Measurements from ENCODE around the gene KRTAP2-1.
"Not testable (repeated sequence)": the region's sequence is repeated elsewhere in the genome, so short reads cannot be mapped to it uniquely, and the experiment has no call there.

Gene KRTAP2-1

GRCh38 chr17:41010441-41010840 is 36.7 kb downstream of the KRTAP2-1 start:
- no peak for DNase-seq

DNA sequence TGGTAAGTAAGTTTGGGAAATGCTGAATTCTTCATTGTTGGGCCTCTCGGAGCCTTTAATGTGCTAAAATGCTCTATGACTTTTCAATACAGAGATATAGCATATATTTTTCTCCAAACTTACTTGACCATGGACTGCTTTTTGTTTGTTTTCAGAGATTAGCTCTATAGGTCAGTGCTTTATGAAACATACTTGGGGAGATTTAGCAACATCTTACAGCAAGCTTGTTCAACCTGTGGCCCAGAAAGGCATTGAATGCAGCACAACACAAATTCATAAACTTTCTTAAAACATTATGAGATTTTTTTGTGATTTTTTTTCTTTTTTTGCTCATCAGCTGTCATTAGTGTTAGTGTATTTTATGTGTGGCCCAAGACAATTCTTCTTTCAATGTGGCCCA is 37.2 kb downstream of the KRTAP2-1 start:
- no peak for DNase-seq

DNA sequence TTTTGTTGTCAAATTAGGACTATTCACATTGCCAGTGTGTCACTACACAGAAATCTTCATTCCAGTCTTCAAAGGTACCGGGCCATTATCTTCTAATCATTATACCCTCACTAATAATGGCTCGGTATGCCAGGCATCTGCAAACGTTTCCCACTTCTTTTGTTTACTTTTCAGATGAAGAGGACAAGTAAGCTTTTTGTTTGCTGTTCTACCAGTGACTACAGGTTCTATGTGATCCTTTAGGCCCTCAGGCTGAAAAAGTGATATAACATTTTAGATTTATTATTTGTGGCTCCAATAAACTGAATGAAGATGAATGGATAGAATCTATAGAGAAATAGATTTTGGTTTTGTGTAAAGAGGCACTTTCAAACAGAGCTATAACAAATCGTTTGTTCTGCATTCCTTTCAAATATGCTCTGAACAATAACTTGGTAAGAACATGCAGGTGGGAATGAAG is 37.8 kb downstream of the KRTAP2-1 start:
- DNase-seq, result no peak

GRCh38 chr17:41008811-41009210 is 38.3 kb downstream of the KRTAP2-1 start, which contains the start of gene KRTAP3-1:
TSS of gene KRTAP3-1 (minus strand) at chr17:41009128. CDS start at chr17:41009074, 54 bp downstream.
- no peak for DNase-seq

DNA sequence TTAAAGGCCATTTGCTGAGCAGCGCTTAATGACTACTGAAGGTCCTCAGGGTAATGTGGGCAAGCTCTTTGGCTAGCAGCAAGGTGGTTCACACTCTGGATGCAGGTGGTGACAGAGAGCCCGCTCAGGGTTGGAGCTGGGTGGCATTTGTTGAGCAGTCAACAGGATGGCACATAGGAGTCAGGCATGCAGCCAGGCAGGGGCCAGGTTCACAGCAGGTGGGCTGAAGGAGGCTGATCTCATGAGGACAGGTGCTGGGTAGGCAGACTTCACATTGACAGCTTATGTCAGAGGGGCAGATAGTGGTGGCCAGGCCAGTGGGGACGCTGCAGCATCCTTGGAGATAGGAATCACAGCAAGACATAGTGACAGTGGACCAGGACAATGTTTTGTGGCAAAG is 42.7 kb downstream of the KRTAP2-1 start:
- no peak for DNase-seq

DNA sequence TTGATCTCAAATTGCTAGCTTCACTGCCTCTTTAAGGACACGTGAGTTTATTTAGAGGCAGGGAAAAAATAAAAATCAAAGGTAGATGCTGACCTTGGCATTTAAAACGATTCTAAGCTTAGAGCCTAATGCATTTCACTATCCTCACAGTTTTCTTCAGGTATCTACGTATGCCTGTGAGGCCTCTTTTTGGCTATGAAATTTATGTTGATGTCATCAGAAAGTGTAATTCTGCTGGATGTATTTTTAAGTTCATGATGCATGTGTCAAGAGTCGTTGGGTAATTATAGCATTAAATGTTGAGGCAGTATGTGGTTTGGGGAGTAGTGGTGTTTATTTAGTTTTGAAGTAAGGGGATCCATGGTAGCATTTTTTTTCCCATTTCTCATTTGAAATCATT is 43.2 kb downstream of the KRTAP2-1 start:
- no peak for DNase-seq

GRCh38 chr17:41002814-41003213 is 44.3 kb downstream of the KRTAP2-1 start:
- DNase-seq, result no peak

DNA sequence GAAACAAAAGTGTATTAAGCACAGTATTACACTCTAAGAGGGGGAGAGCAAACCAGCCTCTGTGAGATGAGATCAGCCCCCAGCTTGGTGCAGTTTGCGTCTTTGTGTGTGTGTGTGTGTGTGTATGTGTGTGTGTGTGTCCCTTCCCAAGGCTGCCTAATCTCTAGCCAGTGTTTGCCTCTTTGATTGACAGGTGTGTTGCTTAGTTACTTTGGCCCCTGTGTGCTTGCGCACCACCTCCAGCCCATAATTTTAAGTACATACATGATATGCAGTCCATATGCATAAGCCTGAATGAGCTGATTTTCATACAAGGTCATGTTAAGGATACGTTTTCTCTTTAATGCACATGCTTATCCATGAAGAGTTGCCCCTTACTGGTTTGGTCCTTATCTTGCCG is 45.3 kb downstream of the KRTAP2-1 start:
- DNase-seq, result no peak

DNA sequence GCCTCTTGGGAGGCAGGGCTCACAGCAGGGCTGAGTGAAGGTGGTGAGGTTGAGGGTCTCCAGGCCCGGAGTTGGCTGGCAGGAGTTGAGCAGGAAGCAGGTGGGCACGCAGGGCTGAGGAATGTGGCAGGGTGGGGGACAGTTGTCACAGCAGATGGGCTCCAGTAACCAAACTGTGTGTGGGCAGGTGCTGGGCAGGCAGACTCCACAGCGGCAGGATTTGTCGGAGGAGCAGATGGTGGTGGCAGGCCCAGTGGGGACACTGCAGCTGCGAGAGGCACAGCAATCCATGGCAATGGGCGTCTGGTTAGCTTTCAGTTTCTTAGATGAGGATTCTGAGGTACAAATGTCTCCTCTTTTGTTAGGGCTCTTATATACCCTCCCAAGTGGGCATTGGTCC is 47.6 kb downstream of the KRTAP2-1 start, which contains the start of gene KRTAP3-2:
Gene KRTAP3-2 (minus strand): TSS at position 344 of the 400 bp plus-strand sequence. CDS start 53 bp downstream, at position 291.
- DNase-seq, result not testable (repeated sequence)

DNA sequence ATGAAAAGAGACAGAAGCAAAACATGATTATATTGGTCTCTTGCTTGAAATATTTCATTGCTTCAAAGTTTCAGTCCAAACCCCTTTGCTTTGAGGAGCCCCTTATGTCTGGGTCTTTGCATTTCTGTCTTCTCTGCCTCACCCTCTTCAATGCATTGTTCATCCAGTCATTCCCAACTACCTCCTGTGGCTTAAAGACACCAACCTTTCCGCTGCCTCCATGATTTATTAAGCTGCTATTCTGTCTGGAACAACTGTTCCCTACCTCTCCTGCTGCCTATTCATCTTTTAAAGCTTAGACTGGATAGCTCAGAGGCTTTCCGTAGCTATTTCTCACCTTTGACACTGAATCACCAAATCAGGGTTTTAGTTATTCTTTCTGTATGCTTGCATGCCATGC is 49.8 kb downstream of the KRTAP2-1 start:
- no peak for DNase-seq

DNA sequence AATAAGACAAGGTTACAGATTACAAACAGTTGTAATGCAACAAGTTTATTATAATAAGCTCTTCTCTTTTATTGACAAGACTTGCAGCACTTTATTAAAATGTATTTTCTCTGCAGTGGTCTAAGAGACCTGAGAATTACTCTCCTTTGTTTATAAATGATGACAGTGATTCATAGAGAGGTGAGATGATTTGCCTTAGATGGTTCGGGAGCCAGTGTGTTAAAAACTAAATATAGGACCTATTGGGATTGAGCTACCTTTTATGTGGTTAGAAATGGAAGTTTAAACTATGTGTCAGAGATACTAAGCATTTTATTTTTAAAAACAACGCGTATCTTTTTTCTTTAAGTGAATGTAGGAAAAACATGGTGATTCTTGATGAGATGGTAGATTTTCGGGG is 50.3 kb downstream of the KRTAP2-1 start:
- no peak for DNase-seq
